T-cell (primary cell): ENCODE results near the gene ZCCHC2. TPM values are rescaled to one million over a fixed set of nuclear protein-coding genes. Genes with fewer than 3 reads are reported as not detected.
A peak's percentile ranks its signal among the peaks of the same experiment; 100 is the strongest.

Source experiments
- ATAC-seq, 4 experiments: fragments of 200-7000 bp in 3 of 4; fragments of 150-1000 bp in 1 of 4; cut with Tn5 transposase; replicated peaks in 1 of 4; 1 replicate in 3 of 4; 2 replicates in 1 of 4; pipeline ENCODE4 v1.10.0; 2021; ENCODE audit warnings: moderate library complexity in 3 of 4, mild to moderate bottlenecking in 2 of 4, moderate number of reproducible peaks in 1 of 4
- CTCF ChIA-PET, 2 donors: fragments of 300-600 bp; sonication (Branson Sonifier 250); formaldehyde crosslinking; loops; one replicate each; lab custom pipeline; 2022; ENCODE audit warnings: antibody characterized with exemption in 2 of 2; lab: Charles Lee
- POLR2A ChIA-PET, 2 donors: fragments of 300-600 bp; sonication (Branson Sonifier 250); formaldehyde crosslinking; loops; one replicate each; lab custom pipeline; 2022; ENCODE audit warnings: antibody characterized with exemption in 2 of 2; lab: Charles Lee
- DNase-seq, 35 experiments: peaks; one replicate each; pipeline versions ENCODE4 v3.0.0 to v3.0.0-alpha.2; 2013 to 2023
- H3K27ac ChIP-seq: one replicate; pipeline ENCODE4 v1.5.1; 2013; ENCODE audit warnings: low read length
- H3K27me3 ChIP-seq, 2 experiments: replicated peaks in 1 of 2; 1 replicate in 1 of 2; 2 replicates in 1 of 2; pipeline versions ENCODE4 v1.6.1 to v1.7.0; 2013; ENCODE audit warnings: low read length in 1 of 2, mixed read lengths in 1 of 2; ENCODE audit not compliant: control insufficient read depth in 2 of 2, insufficient read depth in 2 of 2; ENCODE audit errors: extremely low read depth in 1 of 2
- H3K36me3 ChIP-seq, 2 donors: 1 replicate in 1 of 2; 2 replicates in 1 of 2; pipeline versions ENCODE4 v1.6.1 to v1.7.0; 2013; ENCODE audit warnings: low read length in 1 of 2; ENCODE audit not compliant: control insufficient read depth in 2 of 2, insufficient read depth in 1 of 2; ENCODE audit errors: extremely low read depth in 1 of 2
- H3K4me1 ChIP-seq, 2 experiments: 1 replicate in 1 of 2; 2 replicates in 1 of 2; pipeline versions ENCODE4 v1.6.1 to v1.7.0; 2013; ENCODE audit warnings: low read length in 2 of 2, mixed read lengths in 1 of 2; ENCODE audit not compliant: insufficient read depth in 2 of 2, control insufficient read depth in 1 of 2; ENCODE audit errors: extremely low read depth in 1 of 2
- H3K4me3 ChIP-seq, 2 donors: 1 replicate in 1 of 2; 2 replicates in 1 of 2; pipeline versions ENCODE4 v1.5.1 to v1.7.0; 2013; ENCODE audit warnings: mild to moderate bottlenecking in 2 of 2, low read length in 1 of 2, moderate library complexity in 1 of 2; ENCODE audit not compliant: control insufficient read depth in 1 of 2; ENCODE audit errors: extremely low read depth in 1 of 2
- H3K9me3 ChIP-seq: 2 replicates; pipeline ENCODE4 v1.7.0; 2013
- H3K27ac Mint-ChIP-seq, 2 donors: one replicate each; pipeline ENCODE4 v1.8.0; 2020 to 2021; ENCODE audit warnings: mild to moderate bottlenecking in 2 of 2, mixed read lengths in 2 of 2
- H3K27me3 Mint-ChIP-seq, 2 donors: one replicate each; pipeline ENCODE4 v1.8.0; 2021 to 2022; ENCODE audit warnings: mixed read lengths in 2 of 2
- H3K36me3 Mint-ChIP-seq: one replicate; pipeline ENCODE4 v1.8.0; 2021; ENCODE audit warnings: mixed read lengths
- H3K4me1 Mint-ChIP-seq, 3 donors: one replicate each; pipeline ENCODE4 v1.8.0; 2020 to 2022; ENCODE audit warnings: mixed read lengths in 3 of 3, mild to moderate bottlenecking in 1 of 3
- H3K4me3 Mint-ChIP-seq, 3 donors: one replicate each; pipeline ENCODE4 v1.8.0; 2020 to 2022; ENCODE audit warnings: mild to moderate bottlenecking in 3 of 3, mixed read lengths in 3 of 3, moderate library complexity in 3 of 3
- H3K9me3 Mint-ChIP-seq, 3 donors: one replicate each; pipeline ENCODE4 v1.8.0; 2020 to 2022; ENCODE audit warnings: mixed read lengths in 3 of 3
- WGBS: methylation state at CpG from one replicate; pipeline ENCODE4 v1.1.5; 2013; ENCODE audit warnings: missing lambda C conversion rate; ENCODE audit not compliant: insufficient coverage; 5-methylcytosine and 5-hydroxymethylcytosine counted together
- total RNA-seq, 35 experiments: library from RNA in 6 of 35; stranded (reverse) in 6 of 35; fragments of 120-200 nt in 1 of 35; gene quantifications; one replicate each; pipeline versions ENCODE4 v1.2.1 to v1.2.4 and lab custom pipeline; 2013 to 2026

Gene ZCCHC2
- total RNA-seq, 5 donors from 2014 or later (not counting 1 experiment from before 2014, with no cell fraction given) = 46.1 to 88.0 (median 52.2) TPM

GRCh38 chr18:62506495-62507143, 16.2 kb upstream of the ZCCHC2 start:
- peak overlapping the region; percentile 95 to 99 for H3K27ac Mint-ChIP-seq
- Histone ChIP-seq H3K36me3 (no peaks in the 10 kb centered on the region), H3K27ac (peak overlapping the region; percentile 76), H3K9me3 (no peaks in the 10 kb centered on the region), H3K4me3 (peak overlapping the region; percentile 44 to 79), H3K27me3 (no peaks in the 10 kb centered on the region), H3K4me1 (peaks cover 9 to 12% of the 10 kb centered on the region in 2 experiments)
- H3K27me3 Mint-ChIP-seq = no peaks in the 10 kb centered on the region
- no peak for DNase-seq
- H3K4me3 Mint-ChIP-seq = peak overlapping the region; percentile 81 to 88 (median 82)
- H3K4me1 Mint-ChIP-seq = peaks cover 16 to 22% (median 21%) of the 10 kb centered on the region in 3 donors
- ChIA-PET POLR2A (interaction anchor here (0.6 to 1.3 kb wide), 7 partner anchors 15 to 1527 kb away, joined by 3 to 8 read pairs (median 3); partner anchors contain the start of gene ZCCHC2 (in 1 of the 2)), CTCF (interaction anchor here (0.6 to 1.6 kb wide), 6 partner anchors 10 to 955 kb away, joined by 3 to 5 read pairs (median 4); partner anchors contain the start of gene PHLPP1 (in 1 of the 2))
- no CpG with 5 or more reads among the region's 7 CpGs for WGBS
- H3K9me3 Mint-ChIP-seq = peaks cover 3 to 7% (median 3%) of the 10 kb centered on the region in 3 donors
- ATAC-seq = peak in 2 of 4 experiments; percentile 36 to 51
- peaks cover 11% of the 10 kb centered on the region for H3K36me3 Mint-ChIP-seq

GRCh38 chr18:62509779-62510178, 13.0 kb upstream of the ZCCHC2 start:
- Mint-ChIP-seq H3K4me3 (no peak overlapping the region), H3K36me3 (peaks cover 29% of the 10 kb centered on the region), H3K27me3 (no peaks in the 10 kb centered on the region), H3K27ac (no peak overlapping the region), H3K9me3 (peaks cover 14 to 37% (median 27%) of the 10 kb centered on the region in 3 donors), H3K4me1 (peaks cover 16 to 21% (median 20%) of the 10 kb centered on the region in 3 donors)
- ATAC-seq = no peak
- POLR2A ChIA-PET = no interaction called here
- H3K4me1 ChIP-seq = peaks cover 9 to 12% of the 10 kb centered on the region in 2 experiments
- DNase-seq = no peak
- no peak overlapping the region for H3K4me3 ChIP-seq
- WGBS = 100% methylated on average over 1 of the region's 1 CpG
- H3K27me3 ChIP-seq = no peaks in the 10 kb centered on the region
- peaks cover 7% of the 10 kb centered on the region for H3K9me3 ChIP-seq
- H3K36me3 ChIP-seq = no peaks in the 10 kb centered on the region
- CTCF ChIA-PET = no interaction called here
- no peak overlapping the region for H3K27ac ChIP-seq

- Mint-ChIP-seq H3K36me3 (peaks cover 29% of the 10 kb centered on the region), H3K27me3 (no peaks in the 10 kb centered on the region), H3K4me1 (peaks cover 8 to 13% (median 13%) of the 10 kb centered on the region in 3 donors), H3K4me3 (no peak overlapping the region), H3K27ac (no peak overlapping the region), H3K9me3 (peaks cover 14 to 38% (median 27%) of the 10 kb centered on the region in 3 donors)
- H3K4me1 ChIP-seq = peaks cover 3 to 6% of the 10 kb centered on the region in 2 experiments
- DNase-seq (no peak), ATAC-seq (no peak)
- WGBS = 90% methylated on average over 2 of the region's 2 CpGs
- peaks cover 7% of the 10 kb centered on the region for H3K9me3 ChIP-seq
- H3K36me3 ChIP-seq = no peaks in the 10 kb centered on the region
- no peak overlapping the region for H3K27ac ChIP-seq
- no peaks in the 10 kb centered on the region for H3K27me3 ChIP-seq
- H3K4me3 ChIP-seq = no peak overlapping the region
- POLR2A ChIA-PET = no interaction called here
- CTCF ChIA-PET = interaction anchor here in 1 of 2 donors (1.1 kb wide), 1 partner anchor 10 kb away, joined by 3 read pairs; no protein-coding TSS in a partner anchor
Measured at GRCh38 chr18:62510789-62511188, 12.0 kb upstream of the ZCCHC2 start.

- no peak overlapping the region for H3K27ac Mint-ChIP-seq
- H3K9me3 ChIP-seq = peaks cover 7% of the 10 kb centered on the region
- H3K9me3 Mint-ChIP-seq = peaks cover 14 to 38% (median 27%) of the 10 kb centered on the region in 3 donors
- DNase-seq (no peak), ATAC-seq (no peak)
- H3K36me3 Mint-ChIP-seq = peaks cover 29% of the 10 kb centered on the region
- H3K4me1 ChIP-seq = no peaks in the 10 kb centered on the region
- POLR2A ChIA-PET = interaction anchor here in 1 of 2 donors (0.7 kb wide), 2 partner anchors 14 to 75 kb away, joined by 3 to 5 read pairs; no protein-coding TSS in a partner anchor
- no peak overlapping the region for H3K4me3 Mint-ChIP-seq
- no peaks in the 10 kb centered on the region for H3K27me3 ChIP-seq
- no peaks in the 10 kb centered on the region for H3K4me1 Mint-ChIP-seq
- no CpG with 5 or more reads among the region's 1 CpG for WGBS
- H3K27me3 Mint-ChIP-seq = no peaks in the 10 kb centered on the region
- H3K4me3 ChIP-seq = no peak overlapping the region
- no peaks in the 10 kb centered on the region for H3K36me3 ChIP-seq
- CTCF ChIA-PET = interaction anchor here (0.7 to 1.7 kb wide), 4 partner anchors 9 to 92 kb away, joined by 3 to 7 read pairs (median 4); no protein-coding TSS in a partner anchor
- H3K27ac ChIP-seq = no peak overlapping the region
Measured at GRCh38 chr18:62512532-62512931, 10.3 kb upstream of the ZCCHC2 start.

- ATAC-seq (no peak), DNase-seq (no peak)
- ChIA-PET CTCF (interaction anchor here (0.6 to 1.7 kb wide), 3 partner anchors 9 to 182 kb away, joined by 3 to 7 read pairs (median 4); no protein-coding TSS in a partner anchor), POLR2A (interaction anchor here (0.6 to 0.7 kb wide), 4 partner anchors 14 to 244 kb away, joined by 3 to 5 read pairs (median 4); no protein-coding TSS in a partner anchor)
- Mint-ChIP-seq H3K4me3 (no peak overlapping the region), H3K27ac (no peak overlapping the region), H3K4me1 (no peaks in the 10 kb centered on the region), H3K9me3 (peaks cover 14 to 38% (median 27%) of the 10 kb centered on the region in 3 donors), H3K36me3 (peaks cover 29% of the 10 kb centered on the region), H3K27me3 (no peaks in the 10 kb centered on the region)
- no peaks in the 10 kb centered on the region for H3K27me3 ChIP-seq
- no peaks in the 10 kb centered on the region for H3K36me3 ChIP-seq
- no peak overlapping the region for H3K27ac ChIP-seq
- H3K4me3 ChIP-seq = no peak overlapping the region
- H3K9me3 ChIP-seq = peaks cover 7% of the 10 kb centered on the region
- WGBS = 80% methylated on average over 1 of the region's 2 CpGs
- H3K4me1 ChIP-seq = no peaks in the 10 kb centered on the region
Measured at GRCh38 chr18:62512996-62513395, 9.8 kb upstream of the ZCCHC2 start.

- peaks cover 34% of the 10 kb centered on the region for H3K36me3 Mint-ChIP-seq
- Histone ChIP-seq H3K27ac (no peak overlapping the region), H3K9me3 (peaks cover 7% of the 10 kb centered on the region), H3K4me3 (no peak overlapping the region), H3K4me1 (no peaks in the 10 kb centered on the region), H3K27me3 (no peaks in the 10 kb centered on the region), H3K36me3 (no peaks in the 10 kb centered on the region)
- H3K9me3 Mint-ChIP-seq = peaks cover 14 to 38% (median 27%) of the 10 kb centered on the region in 3 donors
- CTCF ChIA-PET = no interaction called here
- no peak overlapping the region for H3K4me3 Mint-ChIP-seq
- no peaks in the 10 kb centered on the region for H3K27me3 Mint-ChIP-seq
- H3K27ac Mint-ChIP-seq = no peak overlapping the region
- POLR2A ChIA-PET = no interaction called here
- no peak for ATAC-seq
- no peak for DNase-seq
- peaks cover 0 to 1% (median under 1%) of the 10 kb centered on the region in 3 donors for H3K4me1 Mint-ChIP-seq
Measured at GRCh38 chr18:62514570-62514969, 8.3 kb upstream of the ZCCHC2 start.
